ENCODE data around the gene VARS1. TPM values are rescaled to one million over a fixed set of nuclear protein-coding genes. Genes with fewer than 3 reads are reported as not detected.
A peak's percentile ranks its signal among the peaks of the same experiment; 100 is the strongest.

Gene VARS1
- total RNA-seq, 2 experiments from 2014 or later = 51.2 to 137 TPM

- peak; percentile 90 for TF ChIP-seq CTCF (conservative IDR thresholded peaks at IDR 0.05; ENCODE audit: low read length)
- no peak for TF ChIP-seq EZH2phosphoT487 (IDR thresholded peaks at IDR 0.05; ENCODE audit: borderline replicate concordance, low read depth, low read length)
- intact Hi-C loops (cut with micrococcal nuclease; ENCODE audit: unreplicated experiment) = loop anchor here (1.0 to 10.0 kb wide), 7 partner anchors 57 to 335 kb away; partner anchors contain the start of genes ATP6V1G2, DDAH2, MICB and NELFE
- Histone ChIP-seq H3K36me3 (ENCODE audit: insufficient read depth, low read length) (peaks cover under 1% of the 10 kb centered on the region; the same call in 1 of the 2 replicates), H3K4me3 (ENCODE audit: low read depth, low read length, poor library complexity, severe bottlenecking) (peak overlapping the region; percentile 89), H2AFZ (ENCODE audit: low read length) (no peak overlapping the region), H3K9me2 (ENCODE audit: insufficient read depth, low read length) (no peaks in the 10 kb centered on the region), H3K27ac (ENCODE audit: low read depth, low read length, poor library complexity, severe bottlenecking) (peak overlapping the region; percentile 95), H3K4me2 (ENCODE audit: low read length) (peak overlapping the region; percentile 99), H3K9me3 (ENCODE audit: low read length) (no peaks in the 10 kb centered on the region), H4K20me1 (ENCODE audit: insufficient read depth, low read length) (no peaks in the 10 kb centered on the region), H3K79me2 (ENCODE audit: insufficient read depth, low read depth, low read length) (peaks cover 49% of the 10 kb centered on the region), H3K4me1 (ENCODE audit: insufficient read depth, low read length, poor library complexity, severe bottlenecking) (peaks cover 52% of the 10 kb centered on the region)
- CTCF ChIA-PET (ENCODE audit: unreplicated experiment) = no interaction called here
- no TSS peak for BruUV-seq (replicated peaks)
- POLR2A ChIA-PET = interaction anchor here (0.7 to 3.8 kb wide), 12 partner anchors 9 to 176 kb away, joined by 3 to 43 read pairs (median 4); partner anchors contain the start of genes CLIC1, LSM2 and MSH5
- DNase-seq (ENCODE audit: low spot score) = peak; percentile 74
Observed at GRCh38 chr6:31829633-31830283, 34.2 kb upstream of the VARS1 start.

GRCh38 chr6:31827286-31828079 is 31.9 kb upstream of the VARS1 start, which contains the start of gene HSPA1B:
Gene HSPA1B, plus strand, starts transcription at chr6:31827738. Its CDS starts 213 bp downstream, at chr6:31827951.
- H3K4me3 ChIP-seq (ENCODE audit: low read depth, low read length, poor library complexity, severe bottlenecking) = peak within 1 kb of the TSS; percentile 76
- H3K4me2 ChIP-seq (ENCODE audit: low read length) = peak within 1 kb of the TSS; percentile 91
- H3K79me2 ChIP-seq (ENCODE audit: insufficient read depth, low read depth, low read length) = peaks cover 28% of the 10 kb centered on the region
- no peaks in the 10 kb centered on the region for H3K9me2 ChIP-seq (ENCODE audit: insufficient read depth, low read length)
- CTCF ChIA-PET (ENCODE audit: unreplicated experiment) = interaction anchor here (0.9 to 1.1 kb wide), 3 partner anchors 20 to 58 kb away, joined by 3 to 4 read pairs (median 3); no protein-coding TSS in a partner anchor
- peak within 1 kb of the TSS; percentile 67 for H3K27ac ChIP-seq (ENCODE audit: low read depth, low read length, poor library complexity, severe bottlenecking)
- H3K36me3 ChIP-seq (ENCODE audit: insufficient read depth, low read length) = no peaks in the 10 kb centered on the region
- TF ChIP-seq CTCF (conservative IDR thresholded peaks at IDR 0.05; ENCODE audit: low read length) (no peak), EZH2phosphoT487 (IDR thresholded peaks at IDR 0.05; ENCODE audit: borderline replicate concordance, low read depth, low read length) (no peak)
- POLR2A ChIA-PET = interaction anchor here (0.6 to 2.2 kb wide), 12 partner anchors 11 to 240 kb away, joined by 3 to 14 read pairs (median 4); partner anchors contain the start of genes ABHD16A, CLIC1, GPANK1 and LSM2
- peak within 1 kb of the TSS; percentile 59; the same call in 1 of the 2 replicates for H2AFZ ChIP-seq (ENCODE audit: low read length)
- no peaks in the 10 kb centered on the region for H3K9me3 ChIP-seq (ENCODE audit: low read length)
- intact Hi-C loops (cut with micrococcal nuclease; ENCODE audit: unreplicated experiment) = loop anchor here (2.0 kb wide), 2 partner anchors 31 to 89 kb away; no protein-coding TSS in a partner anchor
- BruUV-seq (replicated peaks) = no TSS peak
- no peaks in the 10 kb centered on the region for H4K20me1 ChIP-seq (ENCODE audit: insufficient read depth, low read length)
- DNase-seq (ENCODE audit: low spot score) = peak; percentile 94
- peaks cover 49% of the 10 kb centered on the region for H3K4me1 ChIP-seq (ENCODE audit: insufficient read depth, low read length, poor library complexity, severe bottlenecking)

Measured in OCI-LY7 (cell line).